ENCODE measurements around the gene PIP5K1C. TPM values are rescaled to one million over a fixed set of nuclear protein-coding genes. Genes with fewer than 3 reads are reported as not detected.

Gene PIP5K1C
- total and polyA plus RNA-seq, 9 of the 15 experiments (the other 6 are each of a cell fraction or from before 2014, with no cell fraction given), result 0.38 to 22.1 (median 4.1) TPM

DNA sequence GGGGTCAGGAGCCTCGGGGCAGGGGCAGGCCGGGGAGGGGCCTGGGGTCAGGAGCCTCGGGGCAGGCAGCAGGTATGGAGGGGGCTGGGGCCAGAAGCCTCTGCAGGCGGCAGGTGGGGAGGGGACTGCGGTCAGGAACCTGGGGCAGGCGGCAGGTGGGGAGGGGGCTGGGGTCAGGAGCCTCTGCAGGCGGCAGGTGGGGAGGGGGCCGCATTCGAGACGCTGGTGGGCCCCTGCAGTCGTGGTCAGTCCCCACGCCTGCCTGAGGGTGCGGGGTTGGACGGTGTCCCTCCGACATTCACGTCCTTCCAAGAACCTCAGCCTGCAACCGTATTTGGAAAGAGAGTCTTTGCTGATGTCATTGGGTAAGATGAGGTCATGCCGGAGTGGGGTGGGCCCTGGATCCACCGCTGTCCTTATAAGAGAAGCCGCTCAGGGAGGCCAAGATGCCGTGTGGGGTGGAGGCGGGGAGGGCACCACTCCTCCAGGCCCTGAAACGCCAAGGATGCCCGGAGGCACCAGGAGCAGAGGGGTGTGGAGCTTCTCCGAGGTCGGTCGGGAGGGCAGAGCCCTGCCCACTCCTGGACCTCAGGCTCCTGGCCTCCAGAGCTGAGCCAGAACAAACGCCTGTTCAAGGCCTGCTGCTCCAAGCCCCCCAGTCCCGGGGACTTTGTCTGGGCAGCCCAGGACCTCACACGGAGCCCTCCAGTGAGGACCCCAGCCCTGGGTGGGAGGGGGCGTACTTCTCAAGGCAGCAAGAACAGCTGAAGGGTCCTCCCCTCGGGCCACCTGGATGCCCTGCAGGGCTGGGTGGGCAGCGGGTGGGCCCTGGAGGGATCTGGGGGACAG lies 30.1 kb downstream of the PIP5K1C start (continued):
- TF ChIP-seq, protein P1, sequence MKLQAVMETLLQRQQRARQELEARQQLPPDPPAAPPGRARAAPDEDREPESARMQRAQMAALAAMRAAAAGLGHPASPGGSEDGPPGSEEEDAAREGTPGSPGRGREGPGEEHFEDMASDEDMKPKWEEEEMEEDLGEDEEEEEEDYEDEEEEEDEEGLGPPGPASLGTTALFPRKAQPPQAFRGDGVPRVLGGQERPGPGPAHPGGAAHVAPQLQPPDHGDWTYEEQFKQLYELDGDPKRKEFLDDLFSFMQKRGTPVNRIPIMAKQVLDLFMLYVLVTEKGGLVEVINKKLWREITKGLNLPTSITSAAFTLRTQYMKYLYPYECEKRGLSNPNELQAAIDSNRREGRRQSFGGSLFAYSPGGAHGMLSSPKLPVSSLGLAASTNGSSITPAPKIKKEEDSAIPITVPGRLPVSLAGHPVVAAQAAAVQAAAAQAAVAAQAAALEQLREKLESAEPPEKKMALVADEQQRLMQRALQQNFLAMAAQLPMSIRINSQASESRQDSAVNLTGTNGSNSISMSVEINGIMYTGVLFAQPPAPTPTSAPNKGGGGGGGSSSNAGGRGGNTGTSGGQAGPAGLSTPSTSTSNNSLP (IDR thresholded peaks at IDR 0.05; ENCODE audit: borderline replicate concordance, low read depth, low read length), result no peak
- TF ChIP-seq, protein P2, sequence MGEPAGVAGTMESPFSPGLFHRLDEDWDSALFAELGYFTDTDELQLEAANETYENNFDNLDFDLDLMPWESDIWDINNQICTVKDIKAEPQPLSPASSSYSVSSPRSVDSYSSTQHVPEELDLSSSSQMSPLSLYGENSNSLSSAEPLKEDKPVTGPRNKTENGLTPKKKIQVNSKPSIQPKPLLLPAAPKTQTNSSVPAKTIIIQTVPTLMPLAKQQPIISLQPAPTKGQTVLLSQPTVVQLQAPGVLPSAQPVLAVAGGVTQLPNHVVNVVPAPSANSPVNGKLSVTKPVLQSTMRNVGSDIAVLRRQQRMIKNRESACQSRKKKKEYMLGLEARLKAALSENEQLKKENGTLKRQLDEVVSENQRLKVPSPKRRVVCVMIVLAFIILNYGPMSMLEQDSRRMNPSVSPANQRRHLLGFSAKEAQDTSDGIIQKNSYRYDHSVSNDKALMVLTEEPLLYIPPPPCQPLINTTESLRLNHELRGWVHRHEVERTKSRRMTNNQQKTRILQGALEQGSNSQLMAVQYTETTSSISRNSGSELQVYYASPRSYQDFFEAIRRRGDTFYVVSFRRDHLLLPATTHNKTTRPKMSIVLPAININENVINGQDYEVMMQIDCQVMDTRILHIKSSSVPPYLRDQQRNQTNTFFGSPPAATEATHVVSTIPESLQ (CRISPR knock-in tag; IDR thresholded peaks at IDR 0.05), result no peak
- TF ChIP-seq SUPT5H (IDR thresholded peaks at IDR 0.05) (peak; percentile 65), ZKSCAN8 (CRISPR knock-in tag; IDR thresholded peaks at IDR 0.05) (peak; percentile 45; the same call in 1 of the 2 replicates), NCOA1 (IDR thresholded peaks at IDR 0.05; ENCODE audit: low read depth) (peak; percentile 84), JUN (IDR thresholded peaks at IDR 0.05; ENCODE audit: borderline replicate concordance, low read depth, low read length) (peak; percentile 98), JUN (CRISPR knock-in tag; IDR thresholded peaks at IDR 0.05; ENCODE audit: borderline replicate concordance) (no peak; the same call in 1 of the 2 replicates), GTF2E2 (tag; IDR thresholded peaks at IDR 0.05) (0 out of 2 replicates have a peak, but pooled peaks have one; percentile 8), ZNF143 (CRISPR knock-in tag; IDR thresholded peaks at IDR 0.05) (peak; percentile 45; the same call in 1 of the 2 replicates), MAFK (IDR thresholded peaks at IDR 0.05; ENCODE audit: low read length) (peak; percentile 49), FOXK2 (conservative IDR thresholded peaks at IDR 0.05 in 1 of 2, IDR thresholded peaks at IDR 0.05 in 1 of 2; ENCODE audit: low read depth in 2 of 2) (0 out of 4 replicates have a peak, but pooled peaks of 1 of the 2 experiments have one; percentile 35), ELF4 (CRISPR knock-in tag; IDR thresholded peaks at IDR 0.05) (0 out of 2 replicates have a peak, but pooled peaks have one; percentile 59), ATF7 (IDR thresholded peaks at IDR 0.05) (peak; percentile 98)
- TF ChIP-seq, protein P3, sequence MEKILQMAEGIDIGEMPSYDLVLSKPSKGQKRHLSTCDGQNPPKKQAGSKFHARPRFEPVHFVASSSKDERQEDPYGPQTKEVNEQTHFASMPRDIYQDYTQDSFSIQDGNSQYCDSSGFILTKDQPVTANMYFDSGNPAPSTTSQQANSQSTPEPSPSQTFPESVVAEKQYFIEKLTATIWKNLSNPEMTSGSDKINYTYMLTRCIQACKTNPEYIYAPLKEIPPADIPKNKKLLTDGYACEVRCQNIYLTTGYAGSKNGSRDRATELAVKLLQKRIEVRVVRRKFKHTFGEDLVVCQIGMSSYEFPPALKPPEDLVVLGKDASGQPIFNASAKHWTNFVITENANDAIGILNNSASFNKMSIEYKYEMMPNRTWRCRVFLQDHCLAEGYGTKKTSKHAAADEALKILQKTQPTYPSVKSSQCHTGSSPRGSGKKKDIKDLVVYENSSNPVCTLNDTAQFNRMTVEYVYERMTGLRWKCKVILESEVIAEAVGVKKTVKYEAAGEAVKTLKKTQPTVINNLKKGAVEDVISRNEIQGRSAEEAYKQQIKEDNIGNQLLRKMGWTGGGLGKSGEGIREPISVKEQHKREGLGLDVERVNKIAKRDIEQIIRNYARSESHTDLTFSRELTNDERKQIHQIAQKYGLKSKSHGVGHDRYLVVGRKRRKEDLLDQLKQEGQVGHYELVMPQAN (IDR thresholded peaks at IDR 0.05; ENCODE audit: borderline replicate concordance), result 0 out of 2 replicates have a peak, but pooled peaks have one; percentile 14
- TF ChIP-seq, protein P4, sequence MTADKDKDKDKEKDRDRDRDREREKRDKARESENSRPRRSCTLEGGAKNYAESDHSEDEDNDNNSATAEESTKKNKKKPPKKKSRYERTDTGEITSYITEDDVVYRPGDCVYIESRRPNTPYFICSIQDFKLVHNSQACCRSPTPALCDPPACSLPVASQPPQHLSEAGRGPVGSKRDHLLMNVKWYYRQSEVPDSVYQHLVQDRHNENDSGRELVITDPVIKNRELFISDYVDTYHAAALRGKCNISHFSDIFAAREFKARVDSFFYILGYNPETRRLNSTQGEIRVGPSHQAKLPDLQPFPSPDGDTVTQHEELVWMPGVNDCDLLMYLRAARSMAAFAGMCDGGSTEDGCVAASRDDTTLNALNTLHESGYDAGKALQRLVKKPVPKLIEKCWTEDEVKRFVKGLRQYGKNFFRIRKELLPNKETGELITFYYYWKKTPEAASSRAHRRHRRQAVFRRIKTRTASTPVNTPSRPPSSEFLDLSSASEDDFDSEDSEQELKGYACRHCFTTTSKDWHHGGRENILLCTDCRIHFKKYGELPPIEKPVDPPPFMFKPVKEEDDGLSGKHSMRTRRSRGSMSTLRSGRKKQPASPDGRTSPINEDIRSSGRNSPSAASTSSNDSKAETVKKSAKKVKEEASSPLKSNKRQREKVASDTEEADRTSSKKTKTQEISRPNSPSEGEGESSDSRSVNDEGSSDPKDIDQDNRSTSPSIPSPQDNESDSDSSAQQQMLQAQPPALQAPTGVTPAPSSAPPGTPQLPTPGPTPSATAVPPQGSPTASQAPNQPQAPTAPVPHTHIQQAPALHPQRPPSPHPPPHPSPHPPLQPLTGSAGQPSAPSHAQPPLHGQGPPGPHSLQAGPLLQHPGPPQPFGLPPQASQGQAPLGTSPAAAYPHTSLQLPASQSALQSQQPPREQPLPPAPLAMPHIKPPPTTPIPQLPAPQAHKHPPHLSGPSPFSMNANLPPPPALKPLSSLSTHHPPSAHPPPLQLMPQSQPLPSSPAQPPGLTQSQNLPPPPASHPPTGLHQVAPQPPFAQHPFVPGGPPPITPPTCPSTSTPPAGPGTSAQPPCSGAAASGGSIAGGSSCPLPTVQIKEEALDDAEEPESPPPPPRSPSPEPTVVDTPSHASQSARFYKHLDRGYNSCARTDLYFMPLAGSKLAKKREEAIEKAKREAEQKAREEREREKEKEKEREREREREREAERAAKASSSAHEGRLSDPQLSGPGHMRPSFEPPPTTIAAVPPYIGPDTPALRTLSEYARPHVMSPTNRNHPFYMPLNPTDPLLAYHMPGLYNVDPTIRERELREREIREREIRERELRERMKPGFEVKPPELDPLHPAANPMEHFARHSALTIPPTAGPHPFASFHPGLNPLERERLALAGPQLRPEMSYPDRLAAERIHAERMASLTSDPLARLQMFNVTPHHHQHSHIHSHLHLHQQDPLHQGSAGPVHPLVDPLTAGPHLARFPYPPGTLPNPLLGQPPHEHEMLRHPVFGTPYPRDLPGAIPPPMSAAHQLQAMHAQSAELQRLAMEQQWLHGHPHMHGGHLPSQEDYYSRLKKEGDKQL (CRISPR knock-in tag; IDR thresholded peaks at IDR 0.05; ENCODE audit: borderline replicate concordance), result 0 out of 2 replicates have a peak, but pooled peaks have one; percentile 31
